Pancreas (tissue), 10 donors: ENCODE results near the gene OLA1. TPM values are rescaled to one million over a fixed set of nuclear protein-coding genes. Genes with fewer than 3 reads are reported as not detected.

Source experiments
- ATAC-seq, 4 donors: fragments of 200-7000 bp; cut with Tn5 transposase; one replicate each; pipeline versions ENCODE4 v1.8.0 to v1.9.1; 2020; ENCODE audit warnings: mild to moderate bottlenecking in 4 of 4, moderate library complexity in 4 of 4
- DNase-seq, 6 donors: peaks; one replicate each; pipeline ENCODE4 v3.0.0-alpha.2; 2020
- FAIRE-seq: peaks from 2 replicates; lab custom pipeline; 2012; peaks lifted over from hg19 to GRCh38; lab: Jason Lieb, UNC
- H3K27ac ChIP-seq, 4 donors: fragments of 200-600 bp; sonication (generic); 1 replicate in 3 of 4; 2 replicates in 1 of 4; pipeline versions ENCODE4 v1.5.0 to v1.8.0; 2020
- H3K27me3 ChIP-seq, 4 donors: fragments of 200-600 bp; one replicate each; pipeline ENCODE4 v1.8.0; 2021
- H3K36me3 ChIP-seq, 3 donors: fragments of 200-600 bp; sonication (generic) in 1 of 3; one replicate each; pipeline versions ENCODE4 v1.5.0 to v1.8.0; 2020 to 2021
- H3K4me1 ChIP-seq, 3 donors: fragments of 200-600 bp; one replicate each; pipeline ENCODE4 v1.8.0; 2021
- H3K4me3 ChIP-seq, 4 donors: fragments of 200-600 bp; sonication (generic) in 2 of 4; one replicate each; pipeline versions ENCODE4 v1.5.0 to v1.8.0; 2020 to 2021
- H3K9me3 ChIP-seq, 4 donors: fragments of 200-600 bp; one replicate each; pipeline ENCODE4 v1.8.0; 2021
- whole genome bisulfite sequencing, 2 donors: extraction: QIAGEN DNeasy Blood & Tissue Kit; methylation state at CpG; one replicate each; pipeline ENCODE4 v1.1.7; 2013; 5-methylcytosine and 5-hydroxymethylcytosine counted together
- intact Hi-C, 3 donors: fragments of 100-400 bp; cut with DNase I; formaldehyde crosslinking; loops; one replicate each; pipeline versions ENCODE4 v1.11.1 to v1.14.2; 2022
- polyA plus RNA-seq, 2 donors: library from polyadenylated mRNA; stranded (reverse); fragments of 200-250 nt; gene quantifications; one replicate each; pipeline ENCODE4 v1.2.3, GENCODE V29; 2013
- total RNA-seq, 6 donors: library from RNA; stranded (reverse); fragmentation: NEBNext Ultra II Directional in 4 of 6; extraction: Animal tissue kit (Norgen Biotek cat#: 25700) in 4 of 6; gene quantifications; one replicate each; pipeline versions ENCODE4 v1.2.1 to v1.2.4, GENCODE V29; 2021 to 2023
- TF ChIP-seq, protein P1 (sequence below), 4 donors: fragments of 200-600 bp; sonication (generic) in 3 of 4; IDR thresholded peaks; one replicate each; pipeline versions ENCODE4 v1.5.0 to v1.8.0; 2021; ENCODE audit warnings: antibody characterized with exemption in 4 of 4
- donor health status: healthy with polysubstance abuse.
- donor health status: DM: no; HTN: no; CAD: no; lungs with moderate emphysema.
- donor health status: DM: no; HTN: no; CAD: no.
- donor health status: control.
- donor health status: control.
- donor health status: Bipolar disorder and iron deficiency.
- donor health status: DM: yes; HTN: yes; CAD: no.
- donor health status: DM: no; HTN: no; CAD: no.
- donor health status: DM: no; HTN: no; CAD: no.
- donor health status: DM: yes; HTN: yes; CAD: no.

Gene OLA1
- total RNA-seq (10 to 100 TPM; 29.1 to 55.8 (median 47.5) TPM), polyA plus RNA-seq (10 to 100 TPM; 31.6 to 39.7 TPM)

DNA sequence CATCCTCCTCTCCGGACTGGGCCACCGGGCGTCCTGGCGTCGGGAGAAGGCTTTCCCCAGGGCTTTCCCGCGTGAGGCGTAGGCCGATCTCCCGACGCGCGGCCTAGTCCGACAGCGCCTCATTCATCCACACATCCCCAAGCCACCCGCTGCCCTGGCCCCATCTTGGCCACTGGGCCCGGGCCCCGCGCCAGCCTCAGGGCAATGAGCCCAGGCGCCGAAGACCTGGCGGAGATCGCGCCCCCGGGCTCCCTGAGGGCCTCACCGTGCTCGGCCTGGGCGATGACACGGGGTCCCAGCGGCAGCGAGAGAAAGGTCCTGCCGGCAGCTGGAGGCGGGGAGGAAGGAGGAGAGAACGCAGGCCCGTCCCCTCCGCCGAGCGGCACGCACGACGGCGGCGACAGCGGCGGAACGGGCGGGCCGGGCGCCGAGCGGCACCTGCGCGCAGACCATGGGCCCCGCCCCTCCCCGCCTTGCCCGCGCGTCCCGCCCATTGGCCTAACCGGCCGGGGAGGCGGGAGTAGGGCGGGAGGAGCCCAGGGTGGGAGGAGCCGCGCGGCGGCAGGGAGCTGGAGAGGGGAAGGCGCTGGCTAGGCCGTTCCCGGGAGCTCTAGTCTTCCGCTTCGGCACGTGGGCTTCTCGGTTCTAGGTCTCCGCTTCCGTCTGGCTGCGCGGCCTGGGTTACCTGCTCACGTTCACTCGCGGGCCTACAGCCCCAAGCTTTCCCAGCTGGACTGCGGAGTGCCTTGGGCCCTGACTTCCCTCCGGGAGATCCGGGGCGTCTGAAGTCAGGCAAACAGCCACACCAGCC is at the start of gene OLA1:
Gene OLA1, minus strand, starts transcription at position 346 of the 811 bp plus-strand sequence. CDS start 1,717 bp downstream, outside the sequence.
- Histone ChIP-seq H3K27me3 (no peaks in the 10 kb centered on the region), H3K4me3 (peak within 1 kb of the TSS; percentile 53 to 93 (median 68)), H3K36me3 (peaks cover 0 to 4% (median 0%) of the 10 kb centered on the region in 3 donors), H3K4me1 (peaks cover 5 to 11% (median 8%) of the 10 kb centered on the region in 3 donors), H3K27ac (peak within 1 kb of the TSS; percentile 70 to 88 (median 80)), H3K9me3 (no peaks in the 10 kb centered on the region)
- FAIRE-seq (no peak), DNase-seq (peak; percentile 95 to 99 (median 97)), ATAC-seq (peak; percentile 96 to 99 (median 98))
- WGBS, 2 donors, result 0% methylated on average over 56 to 85 of the region's 85 CpGs
- TF ChIP-seq, protein P1, sequence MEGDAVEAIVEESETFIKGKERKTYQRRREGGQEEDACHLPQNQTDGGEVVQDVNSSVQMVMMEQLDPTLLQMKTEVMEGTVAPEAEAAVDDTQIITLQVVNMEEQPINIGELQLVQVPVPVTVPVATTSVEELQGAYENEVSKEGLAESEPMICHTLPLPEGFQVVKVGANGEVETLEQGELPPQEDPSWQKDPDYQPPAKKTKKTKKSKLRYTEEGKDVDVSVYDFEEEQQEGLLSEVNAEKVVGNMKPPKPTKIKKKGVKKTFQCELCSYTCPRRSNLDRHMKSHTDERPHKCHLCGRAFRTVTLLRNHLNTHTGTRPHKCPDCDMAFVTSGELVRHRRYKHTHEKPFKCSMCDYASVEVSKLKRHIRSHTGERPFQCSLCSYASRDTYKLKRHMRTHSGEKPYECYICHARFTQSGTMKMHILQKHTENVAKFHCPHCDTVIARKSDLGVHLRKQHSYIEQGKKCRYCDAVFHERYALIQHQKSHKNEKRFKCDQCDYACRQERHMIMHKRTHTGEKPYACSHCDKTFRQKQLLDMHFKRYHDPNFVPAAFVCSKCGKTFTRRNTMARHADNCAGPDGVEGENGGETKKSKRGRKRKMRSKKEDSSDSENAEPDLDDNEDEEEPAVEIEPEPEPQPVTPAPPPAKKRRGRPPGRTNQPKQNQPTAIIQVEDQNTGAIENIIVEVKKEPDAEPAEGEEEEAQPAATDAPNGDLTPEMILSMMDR (IDR thresholded peaks at IDR 0.05), result no peak
- intact Hi-C loops, result no loop called here

DNA sequence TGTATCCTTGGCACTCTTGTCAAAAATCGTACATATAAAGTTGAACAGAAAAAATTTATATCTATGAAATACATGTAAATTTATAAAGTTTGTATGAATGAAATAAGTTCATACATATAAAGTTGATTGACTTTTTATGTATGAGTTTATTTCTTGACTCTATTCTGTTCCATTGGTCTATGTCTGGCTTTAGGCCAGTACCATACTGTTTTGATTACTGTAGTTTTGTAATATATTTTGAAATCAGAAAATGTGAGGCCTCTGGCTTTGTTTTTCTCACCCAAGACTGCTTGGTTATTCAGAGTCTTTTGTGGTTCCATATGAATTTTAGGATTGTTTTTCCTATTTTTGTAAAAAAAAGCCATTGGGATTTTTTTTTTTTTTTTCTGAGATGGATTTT is 44.6 kb upstream of the OLA1 start:
- Histone ChIP-seq H3K4me1 (no peaks in the 10 kb centered on the region), H3K36me3 (no peaks in the 10 kb centered on the region), H3K27me3 (peaks cover 0 to 5% (median 0%) of the 10 kb centered on the region in 4 donors), H3K9me3 (no peaks in the 10 kb centered on the region), H3K4me3 (no peak overlapping the region), H3K27ac (no peak overlapping the region)
- DNase-seq (no peak), ATAC-seq (no peak), FAIRE-seq (no peak)
- intact Hi-C loops, result no loop called here
- TF ChIP-seq, protein P1 (IDR thresholded peaks at IDR 0.05), result no peak
- 78 to 84% methylated on average over 1 of the region's 1 CpG for WGBS, 2 donors

GRCh38 chr2:174286172-174286571 is 37.8 kb upstream of the OLA1 start:
- ATAC-seq (no peak), FAIRE-seq (no peak), DNase-seq (no peak)
- Histone ChIP-seq H3K27ac (no peak overlapping the region), H3K36me3 (no peaks in the 10 kb centered on the region), H3K27me3 (no peaks in the 10 kb centered on the region), H3K9me3 (no peaks in the 10 kb centered on the region), H3K4me1 (no peaks in the 10 kb centered on the region), H3K4me3 (no peak overlapping the region)
- intact Hi-C loops, result no loop called here
- 96 to 100% methylated on average over 2 of the region's 2 CpGs for WGBS, 2 donors
- TF ChIP-seq, protein P1 (IDR thresholded peaks at IDR 0.05), result no peak

- DNase-seq, result no peak
- intact Hi-C loops, result no loop called here
Observed at GRCh38 chr2:174282441-174282840, 34.1 kb upstream of the OLA1 start.

More at GRCh38 chr2:174282441-174282840, 34.1 kb upstream of the OLA1 start:
- no peaks in the 10 kb centered on the region for H3K9me3 ChIP-seq
- FAIRE-seq, result no peak
- ATAC-seq, result peak in 1 of 4 donors; percentile 33
- no peak overlapping the region for H3K27ac ChIP-seq
- TF ChIP-seq, protein P1 (IDR thresholded peaks at IDR 0.05), result no peak
- H3K27me3 ChIP-seq, result no peaks in the 10 kb centered on the region
- no peak overlapping the region for H3K4me3 ChIP-seq
- WGBS, 2 donors, result 81 to 83% methylated on average over 2 of the region's 2 CpGs
- H3K4me1 ChIP-seq, result no peaks in the 10 kb centered on the region
- no peaks in the 10 kb centered on the region for H3K36me3 ChIP-seq
